Measurements from ENCODE around the gene CARD11. TPM values are rescaled to one million over a fixed set of nuclear protein-coding genes. Genes with fewer than 3 reads are reported as not detected.

Gene CARD11
- total and polyA plus RNA-seq, 8 donors, result 0.31 to 6.2 (median 1.5) TPM

GRCh38 chr7:3067606-3068380 lies 24.1 kb upstream of the CARD11 start:
- Histone ChIP-seq H3K9me3 (no peaks in the 10 kb centered on the region), H3K36me3 (no peaks in the 10 kb centered on the region), H3K27ac (no peak overlapping the region), H3K4me1 (no peaks in the 10 kb centered on the region), H3K27me3 (no peaks in the 10 kb centered on the region), H3K4me3 (no peak overlapping the region)
- no peak for FAIRE-seq
- 90 to 100% methylated on average over 2 of the region's 2 CpGs for WGBS, 2 donors
- intact Hi-C loops (cut with DNase I), result no loop called here
- peak in 1 of 6 donors; percentile 29 for DNase-seq
- ATAC-seq, result no peak
- no peak for TF ChIP-seq CTCF (IDR thresholded peaks at IDR 0.05)

- FAIRE-seq (no peak), DNase-seq (peak in 1 of 6 donors; percentile 12), ATAC-seq (no peak)
- Histone ChIP-seq H3K9me3 (no peaks in the 10 kb centered on the region), H3K27ac (no peak overlapping the region), H3K4me3 (no peak overlapping the region), H3K36me3 (no peaks in the 10 kb centered on the region), H3K4me1 (no peaks in the 10 kb centered on the region), H3K27me3 (no peaks in the 10 kb centered on the region)
- WGBS, 2 donors, result 83 to 85% methylated on average over 3 of the region's 3 CpGs
- intact Hi-C loops (cut with DNase I), result no loop called here
- no peak for TF ChIP-seq CTCF (IDR thresholded peaks at IDR 0.05)
These were observed 23.5 kb upstream of the CARD11 start for GRCh38 chr7:3067193-3067592.

- TF ChIP-seq CTCF (IDR thresholded peaks at IDR 0.05), result no peak
- H3K9me3 ChIP-seq, result no peaks in the 10 kb centered on the region
- no peaks in the 10 kb centered on the region for H3K36me3 ChIP-seq
- 96 to 100% methylated on average over 1 of the region's 1 CpG for WGBS, 2 donors
- H3K27me3 ChIP-seq, result no peaks in the 10 kb centered on the region
- no peak overlapping the region for H3K4me3 ChIP-seq
- no peaks in the 10 kb centered on the region for H3K4me1 ChIP-seq
- H3K27ac ChIP-seq, result no peak overlapping the region
- intact Hi-C loops (cut with DNase I), result no loop called here
- ATAC-seq (no peak), FAIRE-seq (no peak), DNase-seq (no peak)
These were observed 22.8 kb upstream of the CARD11 start for GRCh38 chr7:3066506-3066905.

- ATAC-seq (peak; percentile 64 to 90 (median 84)), FAIRE-seq (no peak), DNase-seq (peak in 5 of 6 donors; percentile 28 to 70 (median 57))
- Histone ChIP-seq H3K27ac (no peak overlapping the region), H3K4me1 (no peaks in the 10 kb centered on the region), H3K27me3 (no peaks in the 10 kb centered on the region), H3K36me3 (no peaks in the 10 kb centered on the region), H3K9me3 (no peaks in the 10 kb centered on the region), H3K4me3 (no peak overlapping the region)
- peak; percentile 34 to 58 (median 47) for TF ChIP-seq CTCF (IDR thresholded peaks at IDR 0.05)
- intact Hi-C loops (cut with DNase I), result no loop called here
- 39 to 43% methylated on average over 11 of the region's 11 CpGs for WGBS, 2 donors
These were observed 22.1 kb upstream of the CARD11 start for GRCh38 chr7:3065724-3066143.

- FAIRE-seq (no peak), DNase-seq (peak in 1 of 6 donors; percentile 1), ATAC-seq (no peak)
- H3K36me3 ChIP-seq, result no peaks in the 10 kb centered on the region
- no peak overlapping the region for H3K4me3 ChIP-seq
- no peak for TF ChIP-seq CTCF (IDR thresholded peaks at IDR 0.05)
- no peaks in the 10 kb centered on the region for H3K4me1 ChIP-seq
- H3K9me3 ChIP-seq, result no peaks in the 10 kb centered on the region
- 90 to 91% methylated on average over 5 of the region's 5 CpGs for WGBS, 2 donors
- H3K27me3 ChIP-seq, result no peaks in the 10 kb centered on the region
- intact Hi-C loops (cut with DNase I), result no loop called here
- no peak overlapping the region for H3K27ac ChIP-seq
These were observed 20.4 kb upstream of the CARD11 start for GRCh38 chr7:3064067-3064466.
